22Rv1 (cell line): ENCODE results near the gene PLXNA2.

Source experiments
- CTCF ChIP-seq: fragments of 450-650 bp; IDR thresholded peaks from 2 replicates; pipeline ENCODE4 v1.5.1; 2017; ENCODE audit warnings: mild to moderate bottlenecking
- ZFX ChIP-seq: fragments of 450-650 bp; IDR thresholded peaks from 2 replicates; pipeline ENCODE4 v1.6.1; 2017; ENCODE audit warnings: antibody characterized with exemption, borderline replicate concordance

GRCh38 chr1:208231881-208232661 lies 12.1 kb downstream of the PLXNA2 start:
- TF ChIP-seq CTCF (no peak), ZFX (no peak)
